ENCODE results near the gene SUN3. TPM values are rescaled to one million over a fixed set of nuclear protein-coding genes. Genes with fewer than 3 reads are reported as not detected.

The SUN3 gene
- total and polyA plus RNA-seq, 2 of the 13 experiments (the other 11 are each of a cell fraction or from before 2014, with no cell fraction given), result not detected

- peak; percentile 97 for TF ChIP-seq ZNF510 (CRISPR knock-in tag; IDR thresholded peaks at IDR 0.05; ENCODE audit: low read depth)
- TF ChIP-seq RELA (CRISPR knock-in tag; IDR thresholded peaks at IDR 0.05), result peak; percentile 61; the same call in 1 of the 2 replicates
- peak; percentile 57; the same call in 1 of the 2 replicates for TF ChIP-seq ZNF143 (CRISPR knock-in tag; IDR thresholded peaks at IDR 0.05)
- TF ChIP-seq PRPF4 (IDR thresholded peaks at IDR 0.05; ENCODE audit: low read depth, low read length, poor library complexity, severe bottlenecking), result no peak
- peak; percentile 83 for TF ChIP-seq PHF5A (CRISPR knock-in tag; IDR thresholded peaks at IDR 0.05; ENCODE audit: low read depth, unreplicated experiment)
- TF ChIP-seq KAT8 (CRISPR knock-in tag; IDR thresholded peaks at IDR 0.05), result peak; percentile 96
- TF ChIP-seq ZNF564 (CRISPR knock-in tag; IDR thresholded peaks at IDR 0.05), result no peak; the same call in 1 of the 2 replicates
- TF ChIP-seq RCOR2 (CRISPR knock-in tag; IDR thresholded peaks at IDR 0.05), result peak; percentile 29; the same call in 1 of the 2 replicates
- peak; percentile 76 for TF ChIP-seq ZNF276 (CRISPR knock-in tag; IDR thresholded peaks at IDR 0.05; ENCODE audit: low read depth)
- TF ChIP-seq ZNF737 (CRISPR knock-in tag; IDR thresholded peaks at IDR 0.05; ENCODE audit: borderline replicate concordance), result no peak
- TF ChIP-seq ZUFSP (CRISPR knock-in tag; IDR thresholded peaks at IDR 0.05; ENCODE audit: borderline replicate concordance), result no peak
- TF ChIP-seq RBM22 (optimal IDR thresholded peaks at IDR 0.05; ENCODE audit: low read length), result no peak
- TF ChIP-seq PHB2 (IDR thresholded peaks at IDR 0.05; ENCODE audit: partially characterized antibody), result no peak
- TF ChIP-seq RARG (CRISPR knock-in tag; IDR thresholded peaks at IDR 0.05; ENCODE audit: low read depth), result peak; percentile 66; the same call in 1 of the 2 replicates
- TF ChIP-seq CENPT (CRISPR knock-in tag; IDR thresholded peaks at IDR 0.05; ENCODE audit: low read depth), result no peak
- peak; percentile 79; the same call in 1 of the 2 replicates for TF ChIP-seq MAZ (IDR thresholded peaks at IDR 0.05; ENCODE audit: borderline replicate concordance, low read depth, low read length)
- peak; percentile 93 for TF ChIP-seq MAZ (CRISPR knock-in tag; IDR thresholded peaks at IDR 0.05; ENCODE audit: low read depth)
- peak; percentile 84 for TF ChIP-seq MAX (IDR thresholded peaks at IDR 0.05)
- TF ChIP-seq AHDC1 (CRISPR knock-in tag; IDR thresholded peaks at IDR 0.05; ENCODE audit: borderline replicate concordance), result peak; percentile 80
- no peak for TF ChIP-seq ZNF432 (CRISPR knock-in tag; IDR thresholded peaks at IDR 0.05; ENCODE audit: borderline replicate concordance)
Observed at GRCh38 chr7:47979145-47979831, 49.6 kb downstream of the SUN3 start, which contains the start of gene HUS1 (continued).

Data from HepG2 (cell line).